ENCODE data around the gene MORN5. TPM values are rescaled to one million over a fixed set of nuclear protein-coding genes. Genes with fewer than 3 reads are reported as not detected.

Gene MORN5
- total RNA-seq, 4 donors from 2014 or later = 3.8 to 4.0 TPM; not detected in 2

DNA sequence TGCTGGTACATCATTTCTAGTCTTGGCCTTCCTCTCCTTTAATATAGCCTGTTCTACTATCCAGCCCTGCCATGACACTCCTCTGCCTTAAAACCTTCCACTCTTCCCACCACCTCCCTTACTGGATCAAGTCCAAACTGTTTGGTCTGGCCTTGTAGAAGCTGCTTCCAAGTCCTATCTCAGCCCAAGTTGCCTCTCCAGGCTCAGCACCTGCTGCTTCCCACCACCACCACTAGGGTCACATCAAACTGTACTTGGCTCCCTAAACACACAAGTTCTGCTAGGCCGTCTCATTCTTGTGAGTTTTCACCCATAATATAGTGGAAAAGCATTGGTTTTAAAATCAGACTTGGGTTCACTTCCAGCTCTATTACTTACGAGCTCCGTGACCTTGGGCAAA lies 1.5 kb upstream of the MORN5 start:
- H3K27ac ChIP-seq = no peak overlapping the region
- peak; percentile 26 for DNase-seq
- H3K9me3 ChIP-seq = no peaks in the 10 kb centered on the region
- TF ChIP-seq POLR2A (IDR thresholded peaks at IDR 0.05) (no peak), POLR2AphosphoS5 (IDR thresholded peaks at IDR 0.05) (no peak), EP300 (IDR thresholded peaks at IDR 0.05; ENCODE audit: low read depth) (no peak)
- TF ChIP-seq, protein P1, sequence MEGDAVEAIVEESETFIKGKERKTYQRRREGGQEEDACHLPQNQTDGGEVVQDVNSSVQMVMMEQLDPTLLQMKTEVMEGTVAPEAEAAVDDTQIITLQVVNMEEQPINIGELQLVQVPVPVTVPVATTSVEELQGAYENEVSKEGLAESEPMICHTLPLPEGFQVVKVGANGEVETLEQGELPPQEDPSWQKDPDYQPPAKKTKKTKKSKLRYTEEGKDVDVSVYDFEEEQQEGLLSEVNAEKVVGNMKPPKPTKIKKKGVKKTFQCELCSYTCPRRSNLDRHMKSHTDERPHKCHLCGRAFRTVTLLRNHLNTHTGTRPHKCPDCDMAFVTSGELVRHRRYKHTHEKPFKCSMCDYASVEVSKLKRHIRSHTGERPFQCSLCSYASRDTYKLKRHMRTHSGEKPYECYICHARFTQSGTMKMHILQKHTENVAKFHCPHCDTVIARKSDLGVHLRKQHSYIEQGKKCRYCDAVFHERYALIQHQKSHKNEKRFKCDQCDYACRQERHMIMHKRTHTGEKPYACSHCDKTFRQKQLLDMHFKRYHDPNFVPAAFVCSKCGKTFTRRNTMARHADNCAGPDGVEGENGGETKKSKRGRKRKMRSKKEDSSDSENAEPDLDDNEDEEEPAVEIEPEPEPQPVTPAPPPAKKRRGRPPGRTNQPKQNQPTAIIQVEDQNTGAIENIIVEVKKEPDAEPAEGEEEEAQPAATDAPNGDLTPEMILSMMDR (IDR thresholded peaks at IDR 0.05) = peak; percentile 35 to 54 (median 50)
- in situ Hi-C loops (cut with MboI; ENCODE audit: low pct_ligation_motif_present in 1 of 4, low pct_unique_long_range_greater_than_20kb in 1 of 4, low sequenced_read_pairs in 3 of 4) (no loop called here), intact Hi-C loops (cut with DNase I; ENCODE audit: low total_unique reads) (no loop called here)
- H3K4me3 ChIP-seq = no peak overlapping the region
- H3K4me1 ChIP-seq = peaks cover 8 to 22% (median 16%) of the 10 kb centered on the region in 4 donors
- no peaks in the 10 kb centered on the region for H3K36me3 ChIP-seq
- WGBS, 2 donors (ENCODE audit: low coverage in 1 of 2) = 80 to 83% methylated on average over 3 of the region's 3 CpGs
- no peaks in the 10 kb centered on the region for H3K27me3 ChIP-seq

DNA sequence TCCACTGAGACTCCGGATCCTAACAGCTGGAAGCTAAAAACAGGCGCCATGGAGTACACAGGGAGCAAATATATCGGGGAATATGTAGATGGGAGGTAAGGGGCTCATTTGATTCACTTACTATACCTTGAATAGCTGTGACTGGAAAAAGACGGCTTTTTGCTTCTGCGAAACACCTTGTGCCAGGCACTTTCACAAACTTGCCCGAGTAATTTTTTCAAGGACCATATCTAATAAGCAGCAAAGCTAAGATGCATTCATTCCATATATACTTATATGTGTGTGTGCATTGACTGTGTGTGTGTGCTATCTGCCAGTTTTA lies 178 bp downstream of the MORN5 start:
- Histone ChIP-seq H3K4me3 (peak overlapping the region in 3 of 4 donors; percentile 63 to 95 (median 91)), H3K27me3 (no peaks in the 10 kb centered on the region), H3K4me1 (peaks cover 8 to 22% (median 16%) of the 10 kb centered on the region in 4 donors), H3K36me3 (no peaks in the 10 kb centered on the region), H3K27ac (peak overlapping the region in 3 of 4 donors; percentile 83 to 93 (median 87)), H3K9me3 (no peaks in the 10 kb centered on the region)
- no peak for DNase-seq
- intact Hi-C loops (cut with DNase I; ENCODE audit: low total_unique reads) = no loop called here
- in situ Hi-C loops (cut with MboI; ENCODE audit: low pct_ligation_motif_present in 1 of 4, low pct_unique_long_range_greater_than_20kb in 1 of 4, low sequenced_read_pairs in 3 of 4) = no loop called here
- 20 to 25% methylated on average over 1 to 6 of the region's 6 CpGs for WGBS, 2 donors (ENCODE audit: low coverage in 1 of 2)
- TF ChIP-seq, protein P1 (IDR thresholded peaks at IDR 0.05) = no peak

DNA sequence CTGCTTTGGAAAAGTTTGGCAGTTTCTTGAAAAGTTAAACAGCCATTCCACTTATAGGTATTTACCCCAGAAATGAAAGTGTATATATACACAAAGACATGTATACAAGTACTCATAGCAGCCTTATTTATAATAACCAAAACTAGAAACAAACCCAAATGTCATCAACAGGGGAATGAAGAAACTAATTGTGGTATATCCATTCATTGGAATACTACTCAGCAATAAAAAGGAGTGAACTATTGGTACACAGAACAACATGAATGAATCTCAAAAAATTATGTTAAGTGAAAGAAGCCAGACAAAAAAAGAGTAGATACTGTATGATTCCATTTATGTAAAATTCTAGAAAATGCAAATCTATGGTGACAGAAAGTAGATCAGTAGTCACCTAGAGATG lies 2.7 kb downstream of the MORN5 start:
- Histone ChIP-seq H3K4me3 (no peak overlapping the region), H3K27ac (no peak overlapping the region), H3K27me3 (peaks cover 6% of the 10 kb centered on the region), H3K9me3 (no peaks in the 10 kb centered on the region), H3K36me3 (no peaks in the 10 kb centered on the region), H3K4me1 (peaks cover 5 to 14% (median 11%) of the 10 kb centered on the region in 4 donors)
- TF ChIP-seq POLR2AphosphoS5 (IDR thresholded peaks at IDR 0.05) (no peak), EP300 (IDR thresholded peaks at IDR 0.05; ENCODE audit: low read depth) (no peak), POLR2A (IDR thresholded peaks at IDR 0.05) (no peak)
- TF ChIP-seq, protein P1 (IDR thresholded peaks at IDR 0.05) = no peak
- no peak for DNase-seq
- in situ Hi-C loops (cut with MboI; ENCODE audit: low pct_ligation_motif_present in 1 of 4, low pct_unique_long_range_greater_than_20kb in 1 of 4, low sequenced_read_pairs in 3 of 4) = no loop called here
- intact Hi-C loops (cut with DNase I; ENCODE audit: low total_unique reads) = no loop called here

DNA sequence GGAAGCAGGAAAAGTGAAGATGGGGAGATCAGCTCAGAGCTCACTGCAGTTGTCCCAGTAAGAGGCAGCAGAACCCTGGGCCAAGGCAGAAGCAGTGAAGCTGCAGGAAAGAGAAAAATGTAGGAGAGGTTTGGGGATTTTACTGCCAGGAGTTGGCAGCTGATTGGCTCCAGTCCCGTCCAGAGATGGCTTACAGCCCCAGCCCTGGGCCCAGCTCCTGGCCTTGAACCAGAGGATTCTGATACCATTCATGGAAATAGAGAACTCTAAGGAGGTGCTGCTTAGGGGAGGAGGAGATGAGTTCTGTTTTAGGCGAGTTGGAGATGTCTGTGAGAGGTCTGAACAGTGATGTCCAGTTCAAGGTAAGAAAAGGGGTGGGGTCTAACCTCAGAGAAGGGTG lies 4.6 kb downstream of the MORN5 start:
- peak overlapping the region in 3 of 4 donors; percentile 7 to 45 (median 35) for H3K27ac ChIP-seq
- H3K4me1 ChIP-seq = no peaks in the 10 kb centered on the region
- no peaks in the 10 kb centered on the region for H3K36me3 ChIP-seq
- no peak overlapping the region for H3K4me3 ChIP-seq
- in situ Hi-C loops (cut with MboI; ENCODE audit: low pct_ligation_motif_present in 1 of 4, low pct_unique_long_range_greater_than_20kb in 1 of 4, low sequenced_read_pairs in 3 of 4) = no loop called here
- WGBS, 2 donors (ENCODE audit: low coverage in 1 of 2) = 17 to 30% methylated on average over 2 of the region's 2 CpGs
- DNase-seq = peak; percentile 18
- TF ChIP-seq POLR2AphosphoS5 (IDR thresholded peaks at IDR 0.05) = peak in 1 of 3 donors; percentile 36
- TF ChIP-seq, protein P1 (IDR thresholded peaks at IDR 0.05) = no peak
- intact Hi-C loops (cut with DNase I; ENCODE audit: low total_unique reads) = no loop called here
- no peaks in the 10 kb centered on the region for H3K9me3 ChIP-seq
- H3K27me3 ChIP-seq = peaks cover 6% of the 10 kb centered on the region

Measured in transverse colon (tissue), 4 donors.